C4-2B (cell line): ENCODE measurements around the gene MOGAT1.
"Not testable (repeated sequence)": the region's sequence is repeated elsewhere in the genome, so short reads cannot be mapped to it uniquely, and the experiment has no call there.

Experiments
- H3K27ac ChIP-seq: fragments of 450-650 bp; 2 replicates; pipeline ENCODE4 v1.5.1; 2017
- ZFX ChIP-seq: fragments of 450-650 bp; IDR thresholded peaks from 2 replicates; pipeline ENCODE4 v1.6.1; 2017
- TF ChIP-seq, protein P1 (sequence below): fragments of 450-650 bp; conservative IDR thresholded peaks from 2 replicates; pipeline ENCODE4 v1.5.1; 2017; ENCODE audit warnings: mild to moderate bottlenecking

The MOGAT1 gene

DNA sequence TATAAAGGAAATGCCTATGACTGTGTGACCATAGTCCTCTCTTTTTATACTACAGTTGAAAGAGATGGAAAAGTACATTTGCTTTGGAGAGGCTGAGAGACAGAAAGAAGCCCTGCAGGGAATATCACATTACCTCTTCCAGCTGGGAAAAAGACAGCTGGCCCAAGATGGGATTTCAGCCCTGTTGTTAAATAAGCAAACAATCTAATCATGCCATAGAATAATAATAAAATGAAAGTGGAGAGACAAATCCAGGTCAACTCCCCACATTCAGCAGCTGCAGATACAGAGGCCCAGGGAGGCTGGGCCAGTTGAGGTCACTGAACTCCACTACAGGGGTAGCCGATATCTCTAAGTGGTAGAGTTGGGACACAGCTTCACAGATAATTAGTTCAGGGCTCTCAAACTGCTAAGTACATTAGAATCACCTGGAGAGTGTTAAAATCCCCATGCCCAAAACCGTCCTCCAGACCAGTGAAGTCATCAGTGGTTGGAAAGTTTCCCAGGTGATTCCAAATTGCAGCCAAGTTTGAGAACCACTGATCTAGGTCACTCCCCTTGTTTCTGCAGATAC is 81.9 kb downstream of the MOGAT1 start:
- TF ChIP-seq, protein P1, sequence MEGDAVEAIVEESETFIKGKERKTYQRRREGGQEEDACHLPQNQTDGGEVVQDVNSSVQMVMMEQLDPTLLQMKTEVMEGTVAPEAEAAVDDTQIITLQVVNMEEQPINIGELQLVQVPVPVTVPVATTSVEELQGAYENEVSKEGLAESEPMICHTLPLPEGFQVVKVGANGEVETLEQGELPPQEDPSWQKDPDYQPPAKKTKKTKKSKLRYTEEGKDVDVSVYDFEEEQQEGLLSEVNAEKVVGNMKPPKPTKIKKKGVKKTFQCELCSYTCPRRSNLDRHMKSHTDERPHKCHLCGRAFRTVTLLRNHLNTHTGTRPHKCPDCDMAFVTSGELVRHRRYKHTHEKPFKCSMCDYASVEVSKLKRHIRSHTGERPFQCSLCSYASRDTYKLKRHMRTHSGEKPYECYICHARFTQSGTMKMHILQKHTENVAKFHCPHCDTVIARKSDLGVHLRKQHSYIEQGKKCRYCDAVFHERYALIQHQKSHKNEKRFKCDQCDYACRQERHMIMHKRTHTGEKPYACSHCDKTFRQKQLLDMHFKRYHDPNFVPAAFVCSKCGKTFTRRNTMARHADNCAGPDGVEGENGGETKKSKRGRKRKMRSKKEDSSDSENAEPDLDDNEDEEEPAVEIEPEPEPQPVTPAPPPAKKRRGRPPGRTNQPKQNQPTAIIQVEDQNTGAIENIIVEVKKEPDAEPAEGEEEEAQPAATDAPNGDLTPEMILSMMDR: no peak
- no peak for TF ChIP-seq ZFX
- peak overlapping the region; percentile 7 for H3K27ac ChIP-seq

- TF ChIP-seq, protein P1: no peak
- TF ChIP-seq ZFX: no peak
- no peak overlapping the region; the same call in 1 of the 2 replicates for H3K27ac ChIP-seq
Observed at GRCh38 chr2:222754324-222754930, 83.0 kb downstream of the MOGAT1 start.

DNA sequence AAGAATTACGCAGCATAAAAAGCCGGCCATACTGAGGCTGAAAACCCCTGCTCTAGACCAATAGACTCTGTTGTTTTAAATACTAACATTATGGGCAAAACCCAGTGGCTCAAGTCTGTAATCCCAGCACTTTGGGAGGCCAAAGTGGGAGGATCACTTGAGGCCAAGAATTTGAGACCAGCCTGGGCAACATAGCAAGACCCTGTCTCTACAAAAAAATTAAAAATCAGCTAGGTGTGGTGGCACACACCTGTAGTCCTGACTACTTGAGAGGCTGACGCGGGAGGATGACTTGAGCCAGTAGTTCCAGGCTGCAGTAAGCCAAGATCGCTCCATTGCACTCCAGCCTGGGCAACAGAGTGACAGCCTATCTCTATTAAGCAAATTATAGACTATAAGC is 84.1 kb downstream of the MOGAT1 start:
- H3K27ac ChIP-seq: not testable (repeated sequence)

DNA sequence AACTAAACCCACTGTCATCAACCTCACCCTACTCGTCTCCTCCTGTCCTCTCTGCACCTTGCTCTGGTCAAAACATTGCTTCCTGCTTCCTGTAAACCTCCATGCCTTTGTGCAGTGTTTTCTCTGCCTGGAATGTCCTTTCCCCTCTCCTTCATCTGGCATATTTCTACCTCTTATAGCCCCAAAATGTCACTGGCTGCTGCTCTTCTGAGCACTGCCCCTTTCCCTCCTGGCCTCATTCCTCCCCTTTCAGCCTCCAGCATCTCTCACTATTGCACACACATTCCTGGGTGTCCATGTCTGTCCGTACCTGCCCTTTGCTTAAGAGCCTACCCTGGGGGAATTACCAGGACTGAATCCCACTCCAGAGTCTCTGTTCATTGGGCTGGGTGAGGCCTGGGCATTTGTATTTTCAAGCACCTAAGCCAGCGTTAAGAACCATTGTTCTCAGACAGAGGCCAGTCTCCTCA is 84.9 kb downstream of the MOGAT1 start:
- no peak for TF ChIP-seq ZFX
- TF ChIP-seq, protein P1: no peak
- no peak overlapping the region for H3K27ac ChIP-seq

GRCh38 chr2:222756951-222757650 is 85.6 kb downstream of the MOGAT1 start:
- no peak for TF ChIP-seq ZFX
- TF ChIP-seq, protein P1: no peak
- no peak overlapping the region for H3K27ac ChIP-seq
